GM18909 (cell line): ENCODE measurements around the gene TCF7L1.
"Not testable (repeated sequence)": the region's sequence is repeated elsewhere in the genome, so short reads cannot be mapped to it uniquely, and the experiment has no call there.

Experiments
- ATAC-seq: cut with Tn5 transposase; IDR thresholded peaks from one replicate; pipeline ENCODE4 v1.9.1; 2021; ENCODE audit warnings: mild to moderate bottlenecking; ENCODE audit not compliant: unreplicated experiment, poor library complexity

The TCF7L1 gene

GRCh38 chr2:85131116-85131515, 2.1 kb upstream of the TCF7L1 start:
- ATAC-seq: no peak

GRCh38 chr2:85132397-85132796, 795 bp upstream of the TCF7L1 start:
- ATAC-seq: no peak

- peak; percentile 30 for ATAC-seq
Observed at GRCh38 chr2:85133751-85134254, 611 bp downstream of the TCF7L1 start.

DNA sequence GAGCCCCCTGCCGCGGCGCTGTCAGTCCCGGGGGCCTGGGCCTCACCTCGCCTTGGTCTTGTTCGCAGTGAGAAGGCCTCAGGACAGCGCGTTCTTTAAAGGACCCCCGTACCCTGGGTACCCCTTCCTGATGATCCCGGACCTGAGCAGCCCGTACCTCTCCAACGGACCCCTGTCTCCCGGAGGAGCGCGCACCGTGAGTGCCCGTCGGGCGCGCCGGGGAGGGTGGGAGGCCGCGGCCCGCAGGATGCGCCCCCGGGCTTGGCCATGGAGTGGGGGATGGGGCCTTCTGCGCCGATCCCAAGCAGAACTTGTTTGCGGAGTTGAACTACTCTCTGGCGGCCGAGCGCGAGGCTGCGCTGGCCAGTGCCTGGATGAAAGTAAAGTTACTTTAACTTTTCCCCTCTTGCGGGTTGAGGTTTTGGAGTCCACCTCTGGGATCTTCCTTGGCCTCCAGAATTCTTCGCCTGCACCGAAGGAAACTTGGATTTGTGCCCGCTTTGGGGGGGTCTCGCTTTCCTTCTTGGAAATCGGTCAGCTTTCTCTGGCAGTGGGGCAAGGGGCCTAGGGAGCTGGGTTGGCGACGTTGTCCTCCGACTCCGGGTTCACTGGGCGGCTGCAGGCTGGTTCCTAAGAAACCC, 1.2 kb downstream of the TCF7L1 start:
- no peak for ATAC-seq

- ATAC-seq: no peak
Observed at GRCh38 chr2:85134896-85135659, 1.9 kb downstream of the TCF7L1 start.

- ATAC-seq: no peak
Observed at GRCh38 chr2:85135660-85135914, 2.4 kb downstream of the TCF7L1 start.

DNA sequence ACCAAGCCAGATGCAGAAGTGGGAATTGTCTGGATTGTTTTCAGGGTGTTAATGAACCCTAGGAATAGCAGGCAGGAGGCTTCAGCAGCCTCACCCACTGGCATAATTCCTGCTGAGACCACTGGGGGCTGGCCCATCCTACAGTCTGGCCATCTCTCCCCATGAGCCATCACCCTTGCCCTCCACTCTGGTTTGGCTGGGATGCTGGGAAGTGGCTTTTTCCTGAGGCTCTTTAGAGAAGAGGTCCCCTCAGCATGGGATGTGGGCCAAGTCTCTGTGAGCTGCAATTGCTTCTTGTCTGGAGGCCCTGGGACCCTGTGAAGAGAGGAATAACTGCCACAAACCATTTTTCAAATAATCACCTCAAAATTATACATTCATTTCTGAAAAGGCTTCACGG, 4.0 kb downstream of the TCF7L1 start:
- no peak for ATAC-seq

GRCh38 chr2:85143463-85144082, 10.4 kb downstream of the TCF7L1 start:
- ATAC-seq: no peak

DNA sequence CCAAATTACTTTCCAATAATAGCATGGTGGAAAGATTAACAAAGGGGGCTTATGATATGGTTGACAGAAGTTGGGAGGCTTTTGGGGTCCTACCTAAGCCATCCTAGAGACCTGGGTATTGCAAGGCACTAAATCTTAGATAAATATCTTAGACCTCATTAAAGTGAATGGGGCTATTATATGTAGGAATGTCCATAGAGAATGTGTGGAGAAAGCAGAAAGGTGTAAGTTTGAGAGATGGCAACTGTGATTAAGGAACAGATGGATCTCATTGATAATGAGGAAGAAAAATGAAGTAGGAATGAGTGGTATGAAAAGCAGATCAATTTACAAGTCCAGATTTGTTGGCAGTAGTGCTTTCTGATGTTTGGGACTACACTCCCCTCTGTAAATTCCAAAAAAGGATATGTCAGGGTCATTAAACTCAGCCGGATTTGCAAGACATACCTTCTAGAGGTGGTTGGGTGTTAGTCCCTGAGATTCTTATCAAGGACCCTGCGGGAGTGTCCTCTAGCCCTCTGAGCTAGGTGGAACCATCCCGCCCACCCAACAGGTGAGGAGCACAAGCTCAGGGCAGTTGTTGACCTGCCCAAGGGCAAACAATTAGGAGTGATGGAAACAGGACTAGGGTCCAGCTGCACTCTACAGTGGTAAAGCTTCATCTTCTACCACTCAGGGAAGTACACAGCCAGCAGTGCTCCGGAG, 12.1 kb downstream of the TCF7L1 start:
- ATAC-seq: no peak

DNA sequence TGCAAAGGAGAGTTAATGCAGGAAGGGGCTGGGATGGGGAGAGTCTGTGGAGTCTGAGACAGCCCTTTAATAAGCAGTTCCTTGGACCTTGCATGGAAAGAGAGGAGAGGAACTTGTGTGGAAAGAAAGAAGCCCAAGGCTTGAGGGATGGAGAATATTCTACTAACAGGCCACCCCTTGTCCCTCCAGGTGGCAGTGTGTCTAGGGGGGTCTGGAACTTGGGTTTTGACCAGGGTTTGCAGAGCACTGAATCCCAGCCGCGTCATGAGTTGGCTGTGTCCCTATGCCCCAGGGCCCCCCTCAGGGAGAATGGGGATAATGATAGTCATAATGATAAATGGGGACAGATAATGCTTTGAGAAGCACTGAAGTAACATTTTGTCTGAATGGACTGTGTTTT, 15.0 kb downstream of the TCF7L1 start:
- ATAC-seq: no peak

GRCh38 chr2:85151026-85151425, 17.8 kb downstream of the TCF7L1 start:
- ATAC-seq: no peak

GRCh38 chr2:85152895-85153294, 19.7 kb downstream of the TCF7L1 start:
- ATAC-seq: no peak

- no peak for ATAC-seq
Observed at GRCh38 chr2:85154048-85154753, 21.0 kb downstream of the TCF7L1 start.

DNA sequence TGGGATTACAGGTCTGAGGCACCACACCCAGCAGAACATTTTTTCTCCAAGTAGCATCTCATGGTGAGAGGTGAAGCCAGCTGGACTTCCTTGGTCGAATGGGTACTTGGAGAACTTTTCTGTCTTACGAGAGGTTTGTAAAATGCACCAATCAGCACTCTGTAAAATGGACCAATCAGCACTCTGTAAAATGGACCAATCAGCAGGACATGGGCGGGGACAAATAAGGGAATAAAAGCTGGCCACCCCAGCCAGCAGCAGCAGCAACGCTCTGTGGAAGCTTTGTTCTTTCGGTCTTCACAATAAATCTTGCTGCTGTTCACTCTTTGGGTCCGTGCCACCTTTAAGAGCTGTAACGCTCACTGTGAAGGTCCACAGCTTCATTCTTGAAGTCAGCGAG, 21.9 kb downstream of the TCF7L1 start:
- ATAC-seq: not testable (repeated sequence)

- no peak for ATAC-seq
Observed at GRCh38 chr2:85156153-85156552, 23.0 kb downstream of the TCF7L1 start.

DNA sequence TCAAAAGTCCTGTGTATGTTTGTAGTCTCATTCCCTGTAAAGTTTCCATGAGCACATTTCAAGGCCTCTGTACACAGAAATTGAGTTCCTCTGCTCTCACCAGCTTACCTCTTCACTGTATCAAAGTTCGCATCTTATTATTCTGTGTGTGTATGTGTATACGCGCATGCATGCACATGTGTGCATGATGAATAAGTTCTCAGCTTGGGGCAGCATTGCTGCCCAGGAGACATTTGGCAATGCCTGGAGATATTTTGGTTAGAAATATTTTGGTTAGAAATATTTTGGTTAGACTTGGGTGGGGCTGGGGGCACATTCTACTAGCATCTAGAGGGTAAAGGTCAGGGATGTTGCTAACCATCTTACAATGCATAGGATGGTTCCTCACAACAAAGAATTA, 23.4 kb downstream of the TCF7L1 start:
- ATAC-seq: no peak

- no peak for ATAC-seq
Observed at GRCh38 chr2:85157345-85157744, 24.2 kb downstream of the TCF7L1 start.

DNA sequence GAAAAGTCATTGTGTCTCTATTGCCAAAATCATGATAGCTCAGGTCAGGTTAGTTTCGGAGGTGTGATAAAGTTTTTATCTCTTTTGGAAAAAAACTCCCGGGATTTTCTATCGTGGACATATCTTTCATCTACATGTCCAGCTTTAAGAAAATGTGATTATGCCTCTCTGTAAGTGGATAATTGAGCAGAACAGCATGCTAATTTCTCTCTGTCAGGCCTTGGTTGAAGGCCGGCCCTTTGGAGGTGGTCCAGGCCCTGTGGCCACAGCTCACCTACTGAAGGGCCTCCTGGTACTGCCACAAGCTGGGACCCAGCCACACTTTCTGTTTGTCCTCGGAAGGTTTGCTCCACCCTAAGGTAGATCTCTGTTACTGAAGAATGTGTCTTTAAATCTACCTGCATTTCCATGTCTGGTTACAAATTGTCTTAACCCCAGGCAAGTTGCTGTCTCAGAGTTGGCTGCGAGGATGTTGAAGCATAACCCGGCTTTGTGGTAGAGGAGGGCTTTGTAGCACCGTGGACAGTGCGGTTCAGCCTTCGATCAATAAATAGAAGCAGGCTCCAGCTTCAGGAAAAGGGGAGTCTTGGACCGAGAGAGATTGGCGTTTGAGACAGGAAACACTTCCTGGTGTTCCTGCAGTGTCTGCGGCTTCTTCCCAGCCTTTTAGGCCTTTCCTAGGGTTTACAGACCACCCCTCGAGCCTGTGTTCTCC, 25.5 kb downstream of the TCF7L1 start:
- ATAC-seq: no peak

DNA sequence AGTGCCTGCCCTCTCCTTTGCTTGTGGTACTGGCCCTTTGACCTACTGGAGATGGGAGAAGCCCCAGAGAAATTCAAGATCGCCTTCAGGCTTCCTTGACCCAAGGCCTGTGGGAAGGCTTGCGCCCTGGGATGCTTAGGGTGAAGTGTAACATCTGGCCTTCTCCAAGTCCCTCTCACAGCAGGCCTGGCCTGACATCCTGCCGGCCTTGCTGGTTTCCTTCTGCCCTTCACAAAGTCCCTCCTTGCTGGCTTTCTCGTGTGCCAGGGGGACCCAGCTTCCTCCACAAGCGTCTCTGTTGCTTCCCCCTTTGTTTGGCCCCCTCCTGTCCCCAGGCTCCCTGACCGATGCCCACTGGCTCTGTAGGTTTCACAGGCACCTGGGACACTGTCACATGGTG, 26.4 kb downstream of the TCF7L1 start:
- no peak for ATAC-seq
